Ramos (cell line): Measurements from ENCODE around the gene NIN.

Experiments used
- in situ Hi-C: fragments of 300-500 bp; cut with MboI; formaldehyde crosslinking; loops from one replicate; pipeline ENCODE4 v1.14.3; 2022; ENCODE audit warnings: low sequenced_read_pairs; ENCODE audit not compliant: unreplicated experiment

NIN gene

GRCh38 chr14:50677527-50678063 is 153.4 kb downstream of the NIN start:
- in situ Hi-C loops: no loop called here

GRCh38 chr14:50676814-50677516 is 154.0 kb downstream of the NIN start:
- in situ Hi-C loops: no loop called here

GRCh38 chr14:50675597-50675996 is 155.4 kb downstream of the NIN start:
- in situ Hi-C loops: no loop called here

- in situ Hi-C loops: no loop called here
Measured at GRCh38 chr14:50670866-50671256, 160.1 kb downstream of the NIN start.

- in situ Hi-C loops: no loop called here
Measured at GRCh38 chr14:50670196-50670865, 160.6 kb downstream of the NIN start.
